Umbilical cord (tissue), 2 donors: ENCODE results near the gene S100A12. TPM values are rescaled to one million over a fixed set of nuclear protein-coding genes. Genes with fewer than 3 reads are reported as not detected.

Experiments
- DNase-seq: peaks from one replicate; pipeline ENCODE4 v3.0.0-alpha.2; 2015; ENCODE audit warnings: low spot score
- total RNA-seq: library from RNA; depleted of rRNA; stranded (reverse); fragments of >200 nt; gene quantifications from one replicate; pipeline ENCODE4 v1.2.3, GENCODE V29; 2014; ENCODE audit warnings: low replicate concordance; ENCODE audit not compliant: insufficient read depth

Gene S100A12
- total RNA-seq, 1 donor from 2014 or later: not detected

GRCh38 chr1:153336650-153337049, 38.8 kb downstream of the S100A12 start:
- no peak for DNase-seq

DNA sequence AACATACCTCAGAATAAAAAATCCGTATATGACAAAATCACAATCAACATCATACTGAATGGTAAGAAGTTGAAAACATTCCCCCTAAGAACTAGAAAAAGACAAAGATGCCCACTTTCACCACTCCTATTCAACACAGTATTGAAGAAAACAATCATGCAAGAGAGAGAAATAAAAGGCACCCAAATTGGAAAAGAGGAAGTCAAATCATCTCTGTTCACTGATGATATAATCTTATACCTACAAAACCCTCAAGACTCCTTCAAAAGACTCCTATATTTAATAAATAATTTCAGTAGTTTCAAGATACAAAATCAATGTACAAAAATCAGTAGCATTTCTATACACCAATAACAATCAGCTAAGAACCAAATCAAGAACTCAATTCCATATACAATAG, 41.5 kb downstream of the S100A12 start:
- no peak for DNase-seq

- no peak for DNase-seq
These were observed 50.5 kb downstream of the S100A12 start for GRCh38 chr1:153324912-153325311.

Other genes starting within 250 kb of the S100A12 start
- 11.3 TPM for gene SPRR2G, start 224.7 kb downstream of the S100A12 start, total RNA-seq
- gene LELP1, start 172.2 kb downstream of the S100A12 start, total RNA-seq: not detected
- gene PRR9, start 158.0 kb downstream of the S100A12 start, total RNA-seq: 8.2 TPM
- not detected for gene LORICRIN, start 115.9 kb downstream of the S100A12 start, total RNA-seq
- gene PGLYRP3, start 62.7 kb downstream of the S100A12 start, total RNA-seq: not detected
- gene PGLYRP4, start 26.8 kb downstream of the S100A12 start, total RNA-seq: 0.48 TPM
- 224 TPM for gene S100A9, start 17.8 kb downstream of the S100A12 start, total RNA-seq
- gene S100A8, start 15.5 kb upstream of the S100A12 start, total RNA-seq: 16.6 TPM
- 2.9 TPM for gene S100A7A, start 40.9 kb upstream of the S100A12 start, total RNA-seq
- gene S100A7, start 85.0 kb upstream of the S100A12 start, total RNA-seq: not detected
- gene S100A6, start 160.4 kb upstream of the S100A12 start, total RNA-seq: 216 TPM
- gene S100A5, start 165.3 kb upstream of the S100A12 start, total RNA-seq: not detected
- 122 TPM for gene S100A4, start 170.2 kb upstream of the S100A12 start, total RNA-seq
- gene S100A3, start 173.6 kb upstream of the S100A12 start, total RNA-seq: not detected
- gene S100A2, start 190.2 kb upstream of the S100A12 start, total RNA-seq: 20.7 TPM
- 40.0 TPM for gene S100A16, start 237.5 kb upstream of the S100A12 start, total RNA-seq
- 29.6 TPM for gene S100A14, start 240.7 kb upstream of the S100A12 start, total RNA-seq